OCI-LY3 (cell line): ENCODE measurements around the gene NEDD4.

ENCODE experiments used
- H2AFZ ChIP-seq: fragments of 200-600, 300-600 bp; shearing (Covaris generic); 2 replicates; pipeline ENCODE4 v1.6.0; 2014; ENCODE audit warnings: antibody characterized with exemption, low read depth, low read length
- H3K27ac ChIP-seq: fragments of 200-600, 300-600 bp; sonication (generic); 2 replicates; pipeline ENCODE4 v1.5.1; 2014; ENCODE audit warnings: mild to moderate bottlenecking, low read length, moderate library complexity, mixed read lengths
- H3K27me3 ChIP-seq: fragments of 200-600, 300-600 bp; sonication (generic); 2 replicates; pipeline ENCODE4 v1.6.1; 2014; ENCODE audit warnings: low read depth, low read length, mixed read lengths
- H3K36me3 ChIP-seq: fragments of 200-600, 300-600 bp; sonication (generic); replicated peaks from 2 replicates; pipeline ENCODE3; 2014; ENCODE audit warnings: low read depth, low read length, mixed read lengths
- H3K4me1 ChIP-seq: fragments of 300-600, 200-600 bp; sonication (generic); 2 replicates; pipeline ENCODE4 v1.6.1; 2014; ENCODE audit warnings: low read length, mixed read lengths
- H3K4me2 ChIP-seq: fragments of 200-600, 300-600 bp; sonication (generic); 2 replicates; pipeline ENCODE4 v1.6.1; 2014; ENCODE audit warnings: low read length, mixed read lengths
- H3K4me3 ChIP-seq: fragments of 300-600, 200-600 bp; sonication (generic); 2 replicates; pipeline ENCODE4 v1.5.1; 2014; ENCODE audit warnings: antibody characterized with exemption, mild to moderate bottlenecking, low read length, moderate library complexity
- H3K79me2 ChIP-seq: fragments of 300-600, 200-600 bp; shearing (Covaris generic); 2 replicates; pipeline ENCODE4 v1.6.1; 2014; ENCODE audit warnings: mild to moderate bottlenecking, low read length, mixed read lengths
- H3K9ac ChIP-seq: fragments of 300-600, 200-600 bp; shearing (Covaris generic); 2 replicates; pipeline ENCODE4 v1.6.0; 2014; ENCODE audit warnings: mild to moderate bottlenecking, low read length, moderate library complexity
- H3K9me3 ChIP-seq: fragments of 200-600, 300-600 bp; shearing (Covaris generic); 2 replicates; pipeline ENCODE4 v1.6.1; 2014; ENCODE audit warnings: low read length, mixed read lengths; ENCODE audit not compliant: insufficient read depth
- H4K20me1 ChIP-seq: fragments of 200-600, 300-600 bp; sonication (generic); 2 replicates; pipeline ENCODE4 v1.6.1; 2016; ENCODE audit warnings: low read length, mixed read lengths; ENCODE audit not compliant: insufficient read depth
- CTCF ChIP-seq: fragments of 200-600, 300-600 bp; sonication (generic); IDR thresholded peaks from 2 replicates; pipeline ENCODE4 v1.5.1; 2014; ENCODE audit warnings: antibody characterized with exemption, low read length, low read depth
- EZH2phosphoT487 ChIP-seq: fragments of 200-600 bp; shearing (Covaris generic); IDR thresholded peaks from 2 replicates; pipeline ENCODE4 v1.6.1; 2018; ENCODE audit warnings: antibody characterized with exemption, mixed run types, low read depth

NEDD4 gene

GRCh38 chr15:55899537-55899936, 93.9 kb downstream of the NEDD4 start:
- H2AFZ ChIP-seq = no peak overlapping the region
- H3K79me2 ChIP-seq = no peaks in the 10 kb centered on the region
- no peak for TF ChIP-seq CTCF
- TF ChIP-seq EZH2phosphoT487 = no peak
- H3K4me1 ChIP-seq = peaks cover 5% of the 10 kb centered on the region
- no peaks in the 10 kb centered on the region for H4K20me1 ChIP-seq
- H3K9me3 ChIP-seq = no peaks in the 10 kb centered on the region
- no peak overlapping the region for H3K4me2 ChIP-seq
- H3K9ac ChIP-seq = no peak overlapping the region
- no peak overlapping the region for H3K27ac ChIP-seq
- H3K27me3 ChIP-seq = peaks cover 5% of the 10 kb centered on the region; the same call in 1 of the 2 replicates
- H3K36me3 ChIP-seq = no peaks in the 10 kb centered on the region
- no peak overlapping the region for H3K4me3 ChIP-seq

- Histone ChIP-seq H3K9ac (no peak overlapping the region), H3K36me3 (no peaks in the 10 kb centered on the region), H4K20me1 (no peaks in the 10 kb centered on the region), H3K4me2 (peak overlapping the region; percentile 57), H2AFZ (peak overlapping the region; percentile 81), H3K4me3 (peak overlapping the region; percentile 30; the same call in 1 of the 2 replicates), H3K9me3 (no peaks in the 10 kb centered on the region), H3K79me2 (no peaks in the 10 kb centered on the region), H3K27me3 (peaks cover 5% of the 10 kb centered on the region; the same call in 1 of the 2 replicates), H3K4me1 (peaks cover 12% of the 10 kb centered on the region), H3K27ac (no peak overlapping the region)
- TF ChIP-seq CTCF = peak; percentile 92
- no peak for TF ChIP-seq EZH2phosphoT487
Observed at GRCh38 chr15:55897560-55898336, 95.7 kb downstream of the NEDD4 start.

- Histone ChIP-seq H3K4me2 (peak overlapping the region; percentile 10; the same call in 1 of the 2 replicates), H3K9me3 (no peaks in the 10 kb centered on the region), H3K4me1 (peaks cover 12% of the 10 kb centered on the region), H3K27ac (no peak overlapping the region), H3K4me3 (no peak overlapping the region), H2AFZ (no peak overlapping the region), H3K9ac (no peak overlapping the region), H3K79me2 (no peaks in the 10 kb centered on the region), H3K27me3 (peaks cover under 1% of the 10 kb centered on the region; the same call in 1 of the 2 replicates), H4K20me1 (no peaks in the 10 kb centered on the region), H3K36me3 (no peaks in the 10 kb centered on the region)
- TF ChIP-seq EZH2phosphoT487 (no peak), CTCF (no peak)
Observed at GRCh38 chr15:55894399-55894965, 98.9 kb downstream of the NEDD4 start.

- H3K4me2 ChIP-seq = no peak overlapping the region
- no peak for TF ChIP-seq EZH2phosphoT487
- TF ChIP-seq CTCF = no peak
- H3K9me3 ChIP-seq = no peaks in the 10 kb centered on the region
- H2AFZ ChIP-seq = no peak overlapping the region
- H3K79me2 ChIP-seq = no peaks in the 10 kb centered on the region
- no peaks in the 10 kb centered on the region for H3K36me3 ChIP-seq
- no peaks in the 10 kb centered on the region; the same call in 1 of the 2 replicates for H3K27me3 ChIP-seq
- no peak overlapping the region for H3K4me3 ChIP-seq
- no peaks in the 10 kb centered on the region for H4K20me1 ChIP-seq
- no peak overlapping the region for H3K27ac ChIP-seq
- peaks cover 12% of the 10 kb centered on the region for H3K4me1 ChIP-seq
- H3K9ac ChIP-seq = no peak overlapping the region
Observed at GRCh38 chr15:55893852-55894251, 99.6 kb downstream of the NEDD4 start.
